Neural progenitor cell (in vitro differentiated cells): ENCODE results near the gene ATXN7L1. TPM values are rescaled to one million over a fixed set of nuclear protein-coding genes. Genes with fewer than 3 reads are reported as not detected.

Source experiments
- DNase-seq: peaks from one replicate; pipeline ENCODE4 v3.0.0-alpha.2; 2016; ENCODE audit warnings: low spot score
- H2AFZ ChIP-seq: fragments of 200-600 bp; sonication (generic); replicated peaks from 2 replicates; pipeline ENCODE4 v1.6.1; 2016; ENCODE audit warnings: antibody characterized with exemption
- H3F3A ChIP-seq: fragments of 200-600 bp; sonication (generic); 2 replicates; pipeline ENCODE4 v1.6.1; 2016; ENCODE audit warnings: antibody characterized with exemption, low read depth
- H3K27ac ChIP-seq: fragments of 200-600 bp; sonication (generic); 2 replicates; pipeline ENCODE4 v1.5.1; 2016; ENCODE audit warnings: mild to moderate bottlenecking
- H3K27me3 ChIP-seq: fragments of 200-600 bp; sonication (generic); 2 replicates; pipeline ENCODE4 v1.6.1; 2016; ENCODE audit warnings: mild to moderate bottlenecking, moderate library complexity
- H3K36me3 ChIP-seq: fragments of 200-600 bp; sonication (generic); 2 replicates; pipeline ENCODE4 v1.5.1; 2016
- H3K4me1 ChIP-seq: fragments of 200-600 bp; sonication (generic); 2 replicates; pipeline ENCODE4 v1.6.1; 2016; ENCODE audit warnings: mixed run types
- H3K4me2 ChIP-seq: fragments of 200-600 bp; sonication (generic); 2 replicates; pipeline ENCODE4 v1.6.1; 2016
- H3K4me3 ChIP-seq: fragments of 200-600 bp; sonication (generic); 2 replicates; pipeline ENCODE4 v1.5.1; 2016
- H3K79me2 ChIP-seq: fragments of 200-600 bp; sonication (generic); 2 replicates; pipeline ENCODE4 v1.6.1; 2016; ENCODE audit warnings: low read depth
- H3K9ac ChIP-seq: fragments of 200-600 bp; sonication (generic); 2 replicates; pipeline ENCODE4 v1.6.1; 2016
- H3K9me3 ChIP-seq: fragments of 200-600 bp; sonication (generic); 2 replicates; pipeline ENCODE4 v1.5.1; 2016; ENCODE audit warnings: low read depth
- H4K20me1 ChIP-seq: fragments of 200-600 bp; sonication (generic); 2 replicates; pipeline ENCODE4 v1.6.1; 2016; ENCODE audit warnings: low read depth
- H3K27ac Mint-ChIP-seq: 3 replicates; pipeline ENCODE4 v1.8.0; 2021; ENCODE audit warnings: mixed read lengths
- H3K27me3 Mint-ChIP-seq: 2 replicates; pipeline ENCODE4 v1.8.0; 2022; ENCODE audit warnings: low read depth, mild to moderate bottlenecking, inconsistent platforms, moderate library complexity, mixed read lengths; ENCODE audit not compliant: insufficient read depth
- H3K36me3 Mint-ChIP-seq: 3 replicates; pipeline ENCODE4 v1.8.0; 2021; ENCODE audit warnings: mixed read lengths
- H3K4me1 Mint-ChIP-seq: 3 replicates; pipeline ENCODE4 v1.8.0; 2021; ENCODE audit warnings: mixed read lengths
- H3K4me3 Mint-ChIP-seq: 3 replicates; pipeline ENCODE4 v1.8.0; 2021; ENCODE audit warnings: mild to moderate bottlenecking, moderate library complexity, mixed read lengths
- H3K9me3 Mint-ChIP-seq: 3 replicates; pipeline ENCODE4 v1.8.0; 2020; ENCODE audit warnings: mixed read lengths
- CTCF ChIP-seq: fragments of 200-600 bp; sonication (generic); IDR thresholded peaks from 2 replicates; pipeline ENCODE4 v1.5.1; 2017; ENCODE audit warnings: antibody characterized with exemption, mild to moderate bottlenecking
- EZH2 ChIP-seq: fragments of 200-600 bp; sonication (generic); IDR thresholded peaks from 2 replicates; pipeline ENCODE4 v1.6.1; 2017; ENCODE audit warnings: antibody characterized with exemption, mild to moderate bottlenecking, moderate library complexity
- EZH2phosphoT487 ChIP-seq: fragments of 200-600 bp; sonication (generic); IDR thresholded peaks from 2 replicates; pipeline ENCODE4 v1.6.1; 2017; ENCODE audit warnings: antibody characterized with exemption
- total RNA-seq: library from RNA; depleted of rRNA; stranded (reverse); fragments of >200 nt; gene quantifications from 2 replicates; pipeline ENCODE4 v1.2.3, GENCODE V29; 2015; ENCODE audit warnings: low replicate concordance

ATXN7L1 gene
- total RNA-seq, 1 donor from 2014 or later, result 5.9 TPM

DNA sequence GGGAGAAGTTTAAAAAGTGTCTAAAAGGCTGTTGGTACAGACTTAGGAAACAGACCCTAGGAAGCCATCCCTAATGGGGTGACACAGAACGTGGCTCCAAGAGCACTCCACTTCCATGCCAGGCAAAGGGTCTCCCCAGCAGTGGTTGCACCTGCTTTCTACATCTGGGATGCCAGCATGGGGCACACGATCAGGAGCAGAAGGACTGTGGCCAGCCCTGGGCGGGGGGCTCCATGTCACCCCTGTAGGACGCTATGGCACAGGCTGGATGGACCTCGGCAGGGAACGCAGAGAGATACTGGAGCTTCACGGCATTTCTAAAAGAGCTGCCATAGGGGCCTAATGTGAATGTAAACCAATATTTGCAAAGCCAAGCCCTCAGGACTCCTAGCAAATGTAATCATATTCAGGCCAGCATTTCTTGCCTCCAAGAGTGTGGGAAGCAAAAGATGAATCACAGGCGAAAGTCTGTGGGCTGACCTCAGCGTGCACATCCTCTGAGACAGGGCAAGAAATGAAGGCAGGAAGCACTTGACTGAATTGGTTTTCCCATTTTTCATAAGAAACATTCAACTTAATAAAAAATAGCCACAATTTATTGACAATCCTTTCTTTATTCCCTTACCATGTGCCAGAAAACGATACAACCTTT lies 93.9 kb downstream of the ATXN7L1 start:
- Histone ChIP-seq H3K9ac (no peak overlapping the region), H3K27ac (no peak overlapping the region), H3F3A (no peaks in the 10 kb centered on the region), H3K9me3 (no peaks in the 10 kb centered on the region), H3K4me3 (no peak overlapping the region), H3K36me3 (no peaks in the 10 kb centered on the region), H3K4me2 (no peak overlapping the region), H2AFZ (no peak overlapping the region), H4K20me1 (peaks cover 19% of the 10 kb centered on the region), H3K4me1 (no peaks in the 10 kb centered on the region), H3K27me3 (no peaks in the 10 kb centered on the region), H3K79me2 (no peaks in the 10 kb centered on the region)
- H3K27ac Mint-ChIP-seq, result no peak overlapping the region
- peaks cover 4% of the 10 kb centered on the region for H3K36me3 Mint-ChIP-seq
- TF ChIP-seq EZH2phosphoT487 (no peak), EZH2 (no peak), CTCF (no peak)
- H3K27me3 Mint-ChIP-seq, result no peaks in the 10 kb centered on the region
- peaks cover 15% of the 10 kb centered on the region for H3K4me1 Mint-ChIP-seq
- no peak overlapping the region for H3K4me3 Mint-ChIP-seq
- H3K9me3 Mint-ChIP-seq, result no peaks in the 10 kb centered on the region
- no peak for DNase-seq

- no peaks in the 10 kb centered on the region for H3F3A ChIP-seq
- peaks cover 6% of the 10 kb centered on the region for H3K4me1 ChIP-seq
- H3K4me3 ChIP-seq, result no peak overlapping the region
- no peaks in the 10 kb centered on the region for H3K36me3 ChIP-seq
- TF ChIP-seq EZH2 (no peak), CTCF (no peak), EZH2phosphoT487 (no peak)
- H3K27ac ChIP-seq, result no peak overlapping the region
- Mint-ChIP-seq H3K4me3 (no peak overlapping the region), H3K9me3 (no peaks in the 10 kb centered on the region), H3K4me1 (peaks cover 37% of the 10 kb centered on the region), H3K27ac (no peak overlapping the region), H3K27me3 (no peaks in the 10 kb centered on the region), H3K36me3 (peaks cover 4% of the 10 kb centered on the region)
- H3K79me2 ChIP-seq, result no peaks in the 10 kb centered on the region
- no peak overlapping the region for H2AFZ ChIP-seq
- DNase-seq, result no peak
- no peaks in the 10 kb centered on the region for H3K9me3 ChIP-seq
- H3K4me2 ChIP-seq, result no peak overlapping the region
- H3K9ac ChIP-seq, result no peak overlapping the region
- peaks cover 32% of the 10 kb centered on the region for H4K20me1 ChIP-seq
- no peaks in the 10 kb centered on the region for H3K27me3 ChIP-seq
Observed at GRCh38 chr7:105779856-105780780, 96.3 kb downstream of the ATXN7L1 start.

GRCh38 chr7:105778956-105779355 lies 97.4 kb downstream of the ATXN7L1 start:
- no peak overlapping the region for H3K4me3 ChIP-seq
- no peak for DNase-seq
- H3K4me1 ChIP-seq, result peaks cover 6% of the 10 kb centered on the region
- no peak for TF ChIP-seq CTCF
- TF ChIP-seq EZH2phosphoT487, result no peak
- TF ChIP-seq EZH2, result no peak
- H3K9ac ChIP-seq, result no peak overlapping the region
- H3F3A ChIP-seq, result no peaks in the 10 kb centered on the region
- Mint-ChIP-seq H3K27ac (no peak overlapping the region), H3K4me3 (no peak overlapping the region), H3K9me3 (no peaks in the 10 kb centered on the region), H3K4me1 (peaks cover 45% of the 10 kb centered on the region), H3K27me3 (no peaks in the 10 kb centered on the region), H3K36me3 (no peaks in the 10 kb centered on the region)
- no peaks in the 10 kb centered on the region for H3K36me3 ChIP-seq
- H3K4me2 ChIP-seq, result no peak overlapping the region
- H2AFZ ChIP-seq, result no peak overlapping the region
- H3K27me3 ChIP-seq, result no peaks in the 10 kb centered on the region
- no peak overlapping the region for H3K27ac ChIP-seq
- H3K79me2 ChIP-seq, result no peaks in the 10 kb centered on the region
- no peaks in the 10 kb centered on the region for H3K9me3 ChIP-seq
- H4K20me1 ChIP-seq, result peaks cover 35% of the 10 kb centered on the region
